Mesothelial cell of epicardium (in vitro differentiated cells): ENCODE results near the gene PRPH2. TPM values are rescaled to one million over a fixed set of nuclear protein-coding genes. Genes with fewer than 3 reads are reported as not detected.
"Not testable (repeated sequence)": the region's sequence is repeated elsewhere in the genome, so short reads cannot be mapped to it uniquely, and the experiment has no call there.

ENCODE experiments used
- DNase-seq, 2 experiments: peaks; one replicate each; pipeline ENCODE4 v3.0.0; 2021; ENCODE audit warnings: low spot score in 2 of 2; ENCODE audit not compliant: unreplicated experiment in 2 of 2
- H3K27ac Mint-ChIP-seq: 2 replicates; pipeline ENCODE4 v1.8.0; 2021; ENCODE audit warnings: mixed read lengths
- H3K27me3 Mint-ChIP-seq: 2 replicates; pipeline ENCODE4 v1.8.0; 2021; ENCODE audit warnings: low read depth, mixed read lengths
- H3K36me3 Mint-ChIP-seq: 2 replicates; pipeline ENCODE4 v1.8.0; 2021; ENCODE audit warnings: mixed read lengths
- H3K4me1 Mint-ChIP-seq: 2 replicates; pipeline ENCODE4 v1.8.0; 2021; ENCODE audit warnings: mixed read lengths
- H3K4me3 Mint-ChIP-seq: 2 replicates; pipeline ENCODE4 v1.8.0; 2021; ENCODE audit warnings: mild to moderate bottlenecking, moderate library complexity, mixed read lengths
- H3K9me3 Mint-ChIP-seq: 2 replicates; pipeline ENCODE4 v1.8.0; 2021; ENCODE audit warnings: mixed read lengths
- CTCF ChIP-seq: fragments of 200-600 bp; sonication (generic); IDR thresholded peaks from one replicate; pipeline ENCODE4 v1.5.0; 2021; ENCODE audit warnings: antibody characterized with exemption; ENCODE audit not compliant: unreplicated experiment
- total RNA-seq: library from RNA; stranded (reverse); gene quantifications from 3 replicates; pipeline ENCODE4 v1.2.1, GENCODE V29; 2021

PRPH2 gene
- total RNA-seq, 1 donor from 2014 or later = 0.16 TPM

DNA sequence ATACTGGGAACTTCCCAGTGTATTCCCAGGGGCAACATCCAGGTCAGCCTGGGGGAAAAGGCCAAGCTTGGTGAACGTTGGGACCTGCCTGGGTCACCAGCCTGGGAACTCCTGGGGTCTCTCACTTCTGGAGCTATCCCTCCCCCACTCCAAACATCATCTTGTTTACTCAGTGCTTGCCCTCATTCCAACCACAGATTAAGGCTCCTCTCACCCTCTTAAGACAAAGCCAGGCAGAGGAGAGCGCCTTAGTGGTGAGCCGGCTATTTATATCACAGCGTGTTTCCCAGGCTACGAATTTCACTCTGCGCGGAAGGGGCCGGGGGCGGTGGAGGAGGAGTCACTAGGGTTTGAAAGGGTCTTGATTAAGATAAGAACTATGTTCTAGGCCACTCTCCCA lies 12.1 kb downstream of the PRPH2 start:
- Mint-ChIP-seq H3K4me3 (no peak overlapping the region), H3K9me3 (peaks cover 9% of the 10 kb centered on the region), H3K4me1 (no peaks in the 10 kb centered on the region), H3K27me3 (peaks cover 2% of the 10 kb centered on the region), H3K36me3 (no peaks in the 10 kb centered on the region), H3K27ac (peak overlapping the region; percentile 37)
- no peak for DNase-seq
- no peak for TF ChIP-seq CTCF

DNA sequence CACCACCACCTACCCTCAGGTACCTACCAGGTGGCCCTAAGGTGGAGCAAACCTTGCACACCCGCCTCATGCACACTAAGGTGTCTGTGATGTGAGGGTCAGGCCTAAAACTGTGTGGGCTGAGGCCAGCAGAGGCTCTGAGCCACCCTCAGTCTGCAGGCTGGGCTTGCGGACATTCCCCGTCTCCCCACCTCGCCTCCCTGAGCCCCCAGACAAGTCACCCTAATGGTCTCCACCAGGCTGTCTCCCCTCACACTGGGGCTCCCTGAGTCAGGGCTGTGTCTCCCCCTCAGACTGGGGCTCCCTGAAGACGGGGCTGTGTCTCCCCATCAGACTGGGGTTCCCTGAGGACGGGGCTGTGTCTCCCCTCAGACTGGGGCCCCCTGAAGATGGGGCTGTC lies 12.5 kb downstream of the PRPH2 start:
- Mint-ChIP-seq H3K27me3 (peaks cover 2% of the 10 kb centered on the region), H3K27ac (no peak overlapping the region), H3K36me3 (no peaks in the 10 kb centered on the region), H3K4me3 (no peak overlapping the region), H3K9me3 (peaks cover 9% of the 10 kb centered on the region), H3K4me1 (no peaks in the 10 kb centered on the region)
- TF ChIP-seq CTCF = no peak
- no peak for DNase-seq

- TF ChIP-seq CTCF = no peak
- Mint-ChIP-seq H3K27ac (no peak overlapping the region), H3K9me3 (peaks cover 9% of the 10 kb centered on the region), H3K4me3 (no peak overlapping the region), H3K27me3 (peaks cover 2% of the 10 kb centered on the region), H3K4me1 (no peaks in the 10 kb centered on the region), H3K36me3 (no peaks in the 10 kb centered on the region)
- DNase-seq = no peak
Measured at GRCh38 chr6:42708096-42708495, 14.3 kb downstream of the PRPH2 start.

- Mint-ChIP-seq H3K9me3 (peaks cover 9% of the 10 kb centered on the region), H3K27ac (no peak overlapping the region), H3K4me3 (no peak overlapping the region), H3K36me3 (no peaks in the 10 kb centered on the region), H3K27me3 (peaks cover 2% of the 10 kb centered on the region), H3K4me1 (no peaks in the 10 kb centered on the region)
- TF ChIP-seq CTCF = no peak
- DNase-seq = no peak
Measured at GRCh38 chr6:42707595-42707994, 14.8 kb downstream of the PRPH2 start.

DNA sequence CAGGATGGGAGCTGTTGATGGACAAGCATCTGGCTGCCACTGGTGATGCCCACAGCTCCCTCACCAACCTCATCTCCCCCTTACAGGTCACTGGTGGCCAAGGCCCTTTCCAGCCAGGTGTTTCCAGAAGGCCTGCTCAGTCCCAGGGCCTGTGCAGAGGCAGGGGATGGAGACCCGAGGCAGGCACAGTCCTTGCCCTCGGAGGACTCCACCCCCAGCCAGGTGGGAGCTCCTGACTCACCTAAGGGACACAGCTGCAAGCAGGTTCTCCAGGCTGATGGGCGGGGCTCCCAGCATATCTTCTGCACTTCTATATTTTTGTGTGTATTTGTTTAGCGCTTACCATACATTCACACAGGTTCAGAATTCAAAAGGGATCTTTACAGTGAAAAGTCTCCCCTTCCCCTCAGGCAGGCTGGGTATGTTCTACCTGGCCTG lies 17.4 kb downstream of the PRPH2 start:
- no peak for DNase-seq
- H3K9me3 Mint-ChIP-seq = no peaks in the 10 kb centered on the region
- H3K4me1 Mint-ChIP-seq = no peaks in the 10 kb centered on the region
- no peak overlapping the region for H3K4me3 Mint-ChIP-seq
- no peak for TF ChIP-seq CTCF
- H3K27ac Mint-ChIP-seq = no peak overlapping the region
- peaks cover 2% of the 10 kb centered on the region for H3K27me3 Mint-ChIP-seq
- H3K36me3 Mint-ChIP-seq = no peaks in the 10 kb centered on the region

DNA sequence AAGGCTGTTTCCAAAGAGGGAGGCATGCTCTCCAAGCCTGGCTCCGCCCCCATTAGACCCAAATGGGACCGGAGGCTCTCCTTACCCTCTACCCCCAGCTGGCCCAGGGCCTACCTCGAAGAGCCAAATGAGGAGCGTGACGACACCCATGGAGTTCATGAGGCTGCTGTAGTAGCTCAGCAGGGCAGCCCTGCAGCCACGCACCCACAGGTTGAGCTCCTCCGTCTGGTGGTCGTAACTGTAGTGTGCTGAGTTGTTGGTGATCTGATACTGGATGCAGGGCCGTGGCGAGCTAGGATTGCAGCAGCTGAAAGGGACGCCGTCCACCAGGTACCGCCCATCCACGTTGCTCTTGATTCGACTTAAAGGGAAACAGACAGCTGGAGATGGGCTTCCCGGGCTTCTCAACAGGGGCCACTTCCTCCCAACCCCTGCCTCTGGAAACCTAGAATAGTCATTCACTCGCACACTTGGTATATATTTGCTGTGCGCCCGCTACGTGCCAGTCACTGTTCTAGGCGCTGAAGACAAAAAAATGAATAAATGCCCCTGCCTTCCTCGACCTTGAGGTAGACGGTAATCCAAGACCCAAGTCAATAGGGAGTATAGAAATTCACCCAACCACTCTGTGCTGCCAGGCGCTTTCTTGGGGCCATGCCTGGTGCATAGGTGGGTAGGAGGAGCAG lies 18.0 kb downstream of the PRPH2 start:
- H3K27ac Mint-ChIP-seq = no peak overlapping the region
- H3K27me3 Mint-ChIP-seq = peaks cover 2% of the 10 kb centered on the region
- no peak for DNase-seq
- no peaks in the 10 kb centered on the region for H3K36me3 Mint-ChIP-seq
- no peaks in the 10 kb centered on the region for H3K4me1 Mint-ChIP-seq
- TF ChIP-seq CTCF = no peak
- no peak overlapping the region for H3K4me3 Mint-ChIP-seq
- no peaks in the 10 kb centered on the region for H3K9me3 Mint-ChIP-seq

- H3K27me3 Mint-ChIP-seq, H3K9me3 Mint-ChIP-seq, H3K27ac Mint-ChIP-seq, H3K4me1 Mint-ChIP-seq, DNase-seq, H3K4me3 Mint-ChIP-seq, H3K36me3 Mint-ChIP-seq: not testable (repeated sequence)
Measured at GRCh38 chr6:42702786-42703185, 19.6 kb downstream of the PRPH2 start.
